HUES6 (cell line): ENCODE measurements around the gene SAMD1.

Experiments
- H3K27ac ChIP-seq: 2 replicates; pipeline ENCODE4 v1.7.0; 2013; ENCODE audit warnings: low read depth, mild to moderate bottlenecking, low read length, inconsistent platforms
- H3K27me3 ChIP-seq: 2 replicates; pipeline ENCODE4 v1.6.1; 2013; ENCODE audit warnings: low read length; ENCODE audit not compliant: control insufficient read depth, insufficient read depth
- H3K36me3 ChIP-seq: 2 replicates; pipeline ENCODE4 v1.6.1; 2013; ENCODE audit warnings: low read length; ENCODE audit not compliant: control insufficient read depth, insufficient read depth
- H3K4me1 ChIP-seq: 2 replicates; pipeline ENCODE4 v1.6.1; 2013; ENCODE audit warnings: low read length; ENCODE audit not compliant: control insufficient read depth, insufficient read depth
- H3K4me3 ChIP-seq: 2 replicates; pipeline ENCODE4 v1.5.1; 2013; ENCODE audit warnings: low read depth, low read length
- H3K9ac ChIP-seq: one replicate; pipeline ENCODE4 v1.6.1; 2013; ENCODE audit warnings: mild to moderate bottlenecking, low read length
- H3K9me3 ChIP-seq: 2 replicates; pipeline ENCODE4 v1.6.1; 2013; ENCODE audit warnings: low read depth, low read length; ENCODE audit not compliant: control insufficient read depth, insufficient read depth

The SAMD1 gene

DNA sequence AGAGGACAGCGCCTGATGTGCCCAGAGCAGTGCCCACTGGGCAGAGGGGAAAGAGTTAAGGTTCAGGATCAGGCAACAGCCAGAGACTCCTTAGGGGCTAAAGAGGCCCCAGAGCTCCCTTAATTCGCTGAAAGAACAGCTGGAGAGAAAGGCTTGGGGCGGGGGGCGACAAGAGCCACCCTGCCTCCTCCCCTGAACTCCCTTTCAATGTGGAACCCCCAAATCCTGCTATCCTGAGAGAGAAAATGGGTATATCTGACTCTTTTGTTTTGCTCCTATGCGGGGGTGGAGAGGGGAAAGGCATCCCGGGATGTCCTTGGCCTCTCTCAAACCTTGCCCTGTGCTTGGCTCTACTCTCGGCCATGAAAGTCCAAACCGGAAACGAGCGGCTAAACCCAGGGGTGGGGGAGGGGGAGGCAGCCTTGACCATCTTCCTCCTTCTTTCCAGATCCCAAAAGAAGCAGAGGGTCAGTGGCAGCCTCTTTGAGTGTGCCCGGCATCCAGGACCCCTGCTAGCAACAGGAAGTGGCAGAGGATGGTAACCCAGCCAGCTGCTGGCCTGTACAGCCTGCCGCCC lies 22.3 kb upstream of the SAMD1 start:
- peaks cover 27% of the 10 kb centered on the region for H3K4me1 ChIP-seq
- no peak overlapping the region for H3K9ac ChIP-seq
- no peaks in the 10 kb centered on the region for H3K27me3 ChIP-seq
- H3K9me3 ChIP-seq = no peaks in the 10 kb centered on the region
- no peak overlapping the region for H3K4me3 ChIP-seq
- peak overlapping the region; percentile 17; the same call in 1 of the 2 replicates for H3K27ac ChIP-seq
- no peaks in the 10 kb centered on the region for H3K36me3 ChIP-seq

DNA sequence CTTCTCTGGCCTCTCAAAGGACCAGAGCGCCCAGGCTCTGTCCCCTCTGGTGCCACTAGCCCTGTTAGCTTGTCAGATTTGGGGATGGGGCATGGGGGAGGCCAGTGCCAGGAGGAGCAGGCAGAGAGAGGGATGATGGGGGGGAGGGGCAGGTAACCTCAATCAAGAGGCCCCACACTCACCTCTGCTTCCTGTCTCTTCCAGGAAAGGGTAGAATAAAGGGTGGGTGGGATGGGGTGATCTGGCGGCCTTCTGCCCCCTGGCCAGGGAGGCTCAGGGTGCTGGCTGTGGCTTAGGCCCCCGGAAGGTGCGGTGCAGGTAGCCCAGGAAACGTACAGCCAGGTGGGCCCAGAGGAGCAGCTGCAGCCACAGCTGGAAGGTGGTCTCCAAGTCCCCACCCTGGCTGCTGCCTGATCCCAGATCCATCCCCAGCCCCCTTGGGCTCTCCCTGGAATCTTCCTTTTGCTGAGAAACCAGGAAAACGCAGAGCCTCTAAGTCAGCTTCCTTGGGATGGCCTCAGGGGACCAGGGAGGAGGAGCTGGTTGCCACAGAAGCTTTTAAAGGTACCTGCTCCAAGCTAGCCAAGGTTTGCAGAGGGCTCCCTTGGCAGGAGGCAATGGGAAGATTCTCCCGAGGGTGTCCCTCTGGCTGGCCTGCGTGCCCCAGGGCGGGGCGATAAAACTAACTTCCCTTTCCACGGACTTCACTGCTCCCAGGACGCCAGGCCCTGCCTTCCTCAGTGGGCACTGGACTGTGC lies 21.7 kb upstream of the SAMD1 start:
- Histone ChIP-seq H3K4me3 (no peak overlapping the region), H3K27ac (peak overlapping the region; percentile 17; the same call in 1 of the 2 replicates), H3K27me3 (no peaks in the 10 kb centered on the region), H3K4me1 (peaks cover 27% of the 10 kb centered on the region), H3K36me3 (no peaks in the 10 kb centered on the region), H3K9me3 (no peaks in the 10 kb centered on the region), H3K9ac (no peak overlapping the region)

GRCh38 chr19:14111486-14111885 lies 20.9 kb upstream of the SAMD1 start:
- no peaks in the 10 kb centered on the region for H3K27me3 ChIP-seq

GRCh38 chr19:14110650-14111049 lies 20.1 kb upstream of the SAMD1 start:
- peaks cover 20% of the 10 kb centered on the region for H3K4me1 ChIP-seq
- H3K27ac ChIP-seq = no peak overlapping the region
- H3K36me3 ChIP-seq = peaks cover 5% of the 10 kb centered on the region; the same call in 1 of the 2 replicates
- H3K27me3 ChIP-seq = no peaks in the 10 kb centered on the region
- no peaks in the 10 kb centered on the region for H3K9me3 ChIP-seq
- H3K4me3 ChIP-seq = no peak overlapping the region
- no peak overlapping the region for H3K9ac ChIP-seq

More at GRCh38 chr19:14111486-14111885, 20.9 kb upstream of the SAMD1 start:
- H3K4me1 ChIP-seq = peaks cover 24% of the 10 kb centered on the region
- no peak overlapping the region for H3K27ac ChIP-seq
- H3K36me3 ChIP-seq = peaks cover 2% of the 10 kb centered on the region; the same call in 1 of the 2 replicates
- no peaks in the 10 kb centered on the region for H3K9me3 ChIP-seq
- H3K4me3 ChIP-seq = no peak overlapping the region
- H3K9ac ChIP-seq = no peak overlapping the region

DNA sequence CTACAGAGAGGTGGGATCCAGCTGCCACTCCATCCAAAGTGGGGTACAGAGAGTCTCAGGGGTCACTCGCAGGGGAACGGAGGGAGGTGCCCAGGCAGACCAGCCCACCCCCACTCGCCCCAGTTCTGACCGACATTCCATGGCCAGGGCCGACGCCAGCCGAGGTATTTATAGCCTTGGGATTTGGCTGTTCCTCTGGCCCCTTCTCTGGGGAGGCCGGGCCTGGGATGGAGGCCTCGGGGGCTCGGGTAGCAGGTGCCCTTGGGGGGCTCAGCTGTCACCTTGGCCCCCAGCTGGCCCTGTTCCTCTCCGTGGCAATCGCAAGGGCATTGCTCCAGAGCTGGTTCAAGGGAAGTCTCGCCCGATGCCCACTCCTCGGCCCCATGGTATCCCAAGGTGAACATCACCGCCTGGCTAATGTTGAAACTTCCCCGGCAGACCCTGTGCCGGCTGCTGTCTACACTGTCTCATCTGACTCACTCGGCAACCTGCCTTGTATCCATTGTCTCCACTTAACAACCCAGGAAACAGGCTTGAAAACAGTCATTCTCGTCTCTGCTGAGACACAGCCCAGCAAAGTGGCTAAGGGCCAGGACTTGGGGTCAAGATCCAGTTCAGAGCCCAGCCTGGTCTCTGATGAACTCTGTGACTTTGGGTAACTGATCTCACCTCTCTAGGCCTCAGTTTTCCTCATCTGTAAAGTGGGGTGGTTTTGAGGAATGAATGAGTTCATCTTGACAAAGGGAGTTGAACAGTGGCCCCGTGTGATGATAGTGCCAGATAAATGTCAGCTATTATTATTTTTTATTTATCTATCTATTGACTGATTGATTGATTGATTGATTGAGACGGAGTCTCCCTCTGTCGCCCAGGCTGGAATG lies 17.3 kb upstream of the SAMD1 start:
- no peak overlapping the region for H3K4me3 ChIP-seq
- no peak overlapping the region for H3K9ac ChIP-seq
- no peak overlapping the region for H3K27ac ChIP-seq
- H3K27me3 ChIP-seq = no peaks in the 10 kb centered on the region
- H3K9me3 ChIP-seq = no peaks in the 10 kb centered on the region
- H3K36me3 ChIP-seq = peaks cover 5% of the 10 kb centered on the region; the same call in 1 of the 2 replicates
- H3K4me1 ChIP-seq = peaks cover 12% of the 10 kb centered on the region

GRCh38 chr19:14106840-14107239 lies 16.3 kb upstream of the SAMD1 start:
- Histone ChIP-seq H3K27ac (no peak overlapping the region), H3K9me3 (no peaks in the 10 kb centered on the region), H3K4me1 (peaks cover 3% of the 10 kb centered on the region), H3K36me3 (peaks cover 13% of the 10 kb centered on the region), H3K4me3 (no peak overlapping the region), H3K9ac (no peak overlapping the region), H3K27me3 (no peaks in the 10 kb centered on the region)

- H3K4me1 ChIP-seq = no peaks in the 10 kb centered on the region
- no peak overlapping the region for H3K27ac ChIP-seq
- no peak overlapping the region for H3K4me3 ChIP-seq
Observed at GRCh38 chr19:14105680-14106079, 15.1 kb upstream of the SAMD1 start.

GRCh38 chr19:14103310-14103709 lies 12.8 kb upstream of the SAMD1 start:
- no peak overlapping the region for H3K9ac ChIP-seq
- H3K4me3 ChIP-seq = no peak overlapping the region
- H3K9me3 ChIP-seq = no peaks in the 10 kb centered on the region
- H3K36me3 ChIP-seq = peaks cover 18% of the 10 kb centered on the region
- no peak overlapping the region for H3K27ac ChIP-seq
- H3K27me3 ChIP-seq = no peaks in the 10 kb centered on the region
- no peaks in the 10 kb centered on the region for H3K4me1 ChIP-seq

More at GRCh38 chr19:14105680-14106079, 15.1 kb upstream of the SAMD1 start:
- Histone ChIP-seq H3K9ac (no peak overlapping the region), H3K27me3 (no peaks in the 10 kb centered on the region), H3K9me3 (no peaks in the 10 kb centered on the region), H3K36me3 (peaks cover 14% of the 10 kb centered on the region)

- peaks cover 18% of the 10 kb centered on the region for H3K36me3 ChIP-seq
- H3K4me3 ChIP-seq = no peak overlapping the region
- no peaks in the 10 kb centered on the region for H3K27me3 ChIP-seq
- H3K4me1 ChIP-seq = no peaks in the 10 kb centered on the region
- no peaks in the 10 kb centered on the region for H3K9me3 ChIP-seq
- H3K27ac ChIP-seq = no peak overlapping the region
- H3K9ac ChIP-seq = no peak overlapping the region
Observed at GRCh38 chr19:14102756-14103155, 12.2 kb upstream of the SAMD1 start.

DNA sequence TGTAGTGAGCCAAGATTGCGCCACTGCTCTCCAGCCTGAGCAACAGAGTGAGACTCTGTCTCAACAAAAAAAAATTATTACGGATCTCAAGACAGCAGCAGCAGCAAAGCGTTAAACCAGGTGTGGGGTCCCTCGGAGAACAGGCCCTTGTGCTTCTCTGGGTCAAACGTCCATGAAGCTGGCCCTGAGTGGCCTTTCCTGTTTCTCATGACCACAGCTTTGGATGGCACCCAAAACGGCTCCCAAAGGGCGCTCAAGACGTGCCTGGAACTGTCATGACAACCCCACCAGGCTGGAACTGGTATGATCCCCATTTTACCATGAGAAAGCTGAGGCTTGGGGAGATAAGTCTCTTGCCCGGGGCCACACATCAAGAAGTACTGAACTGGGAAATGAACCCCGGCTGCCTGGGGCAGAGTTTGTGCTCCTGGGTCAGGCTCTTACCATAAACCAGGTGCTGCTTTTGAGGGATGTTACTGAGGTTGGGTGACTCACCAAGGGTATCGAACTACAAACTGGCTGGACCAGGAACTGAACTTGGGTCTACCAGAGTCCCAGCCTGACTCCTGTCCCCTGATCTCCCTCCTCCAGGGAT lies 11.6 kb upstream of the SAMD1 start:
- H3K27ac ChIP-seq = no peak overlapping the region
- peaks cover 18% of the 10 kb centered on the region for H3K36me3 ChIP-seq
- no peak overlapping the region for H3K9ac ChIP-seq
- H3K4me1 ChIP-seq = no peaks in the 10 kb centered on the region
- H3K9me3 ChIP-seq = no peaks in the 10 kb centered on the region
- H3K27me3 ChIP-seq = no peaks in the 10 kb centered on the region
- H3K4me3 ChIP-seq = no peak overlapping the region
